Neural cell (in vitro differentiated cells): ENCODE results near the gene C15orf40. TPM values are rescaled to one million over a fixed set of nuclear protein-coding genes. Genes with fewer than 3 reads are reported as not detected.

Source experiments
- H2AFZ ChIP-seq: fragments of 200-600, 300-800 bp; sonication (generic), shearing (Covaris generic); 2 replicates; pipeline ENCODE4 v1.6.0; 2014; ENCODE audit warnings: low read depth, mild to moderate bottlenecking, antibody characterized with exemption, low read length, moderate library complexity
- H3F3A ChIP-seq: fragments of 200-600 bp; shearing (Covaris generic); 2 replicates; pipeline ENCODE4 v1.6.1; 2016; ENCODE audit warnings: mild to moderate bottlenecking, moderate library complexity, mixed read lengths, antibody characterized with exemption, low read length; ENCODE audit not compliant: insufficient read depth, poor library complexity, severe bottlenecking
- H3K27ac ChIP-seq: fragments of 200-600, 300-800 bp; sonication (generic), shearing (Covaris generic); 2 replicates; pipeline ENCODE4 v1.5.1; 2014; ENCODE audit warnings: mild to moderate bottlenecking, low read length, moderate library complexity
- H3K27me3 ChIP-seq: fragments of 300-800, 200-600 bp; sonication (generic), shearing (Covaris generic); 2 replicates; pipeline ENCODE4 v1.6.0; 2014; ENCODE audit warnings: mild to moderate bottlenecking, low read depth, low read length, moderate library complexity; ENCODE audit not compliant: insufficient read depth
- H3K36me3 ChIP-seq: fragments of 300-800, 200-600 bp; sonication (generic), shearing (Covaris generic); 2 replicates; pipeline ENCODE4 v1.5.1; 2014; ENCODE audit warnings: mild to moderate bottlenecking, antibody characterized with exemption, low read length, moderate library complexity; ENCODE audit not compliant: insufficient read depth
- H3K4me2 ChIP-seq: fragments of 300-800, 200-600 bp; sonication (generic), shearing (Covaris generic); 2 replicates; pipeline ENCODE4 v1.6.0; 2014; ENCODE audit warnings: mild to moderate bottlenecking, low read length
- H3K4me3 ChIP-seq: fragments of 300-800, 200-600 bp; sonication (generic), shearing (Covaris generic); 2 replicates; pipeline ENCODE4 v1.5.1; 2014; ENCODE audit warnings: mild to moderate bottlenecking, low read length, moderate library complexity
- H3K79me2 ChIP-seq: fragments of 200-600 bp; shearing (Covaris generic); replicated peaks from 2 replicates; pipeline ENCODE4 v1.6.0; 2014; ENCODE audit warnings: mild to moderate bottlenecking, low read length, moderate library complexity; ENCODE audit not compliant: insufficient read depth
- H3K9ac ChIP-seq: fragments of 300-800, 200-600 bp; sonication (generic), shearing (Covaris generic); 2 replicates; pipeline ENCODE4 v1.6.1; 2016; ENCODE audit warnings: mild to moderate bottlenecking, low read length, mixed read lengths
- H3K9me2 ChIP-seq: fragments of 200-600 bp; shearing (Covaris generic); 2 replicates; pipeline ENCODE4 v1.6.1; 2016; ENCODE audit warnings: mild to moderate bottlenecking, low read length, mixed read lengths; ENCODE audit not compliant: insufficient read depth
- H3K9me3 ChIP-seq: fragments of 200-600, 300-800 bp; sonication (generic), shearing (Covaris generic); 2 replicates; pipeline ENCODE4 v1.6.1; 2016; ENCODE audit warnings: mild to moderate bottlenecking, mixed run types, low read length, moderate library complexity, mixed read lengths
- H4K20me1 ChIP-seq: fragments of 200-600 bp; shearing (Covaris generic); 2 replicates; pipeline ENCODE4 v1.6.1; 2016; ENCODE audit warnings: mild to moderate bottlenecking, mixed run types; ENCODE audit not compliant: insufficient read depth
- CTCF ChIP-seq: fragments of 450-650 bp; IDR thresholded peaks from 2 replicates; pipeline ENCODE4 v1.5.1; 2014; ENCODE audit warnings: antibody characterized with exemption, mild to moderate bottlenecking, moderate library complexity; ENCODE audit not compliant: poor library complexity, severe bottlenecking
- EP300 ChIP-seq: fragments of 450-650 bp; conservative IDR thresholded peaks from 2 replicates; pipeline ENCODE4 v1.6.1; 2014; ENCODE audit warnings: antibody characterized with exemption, mild to moderate bottlenecking, moderate library complexity; ENCODE audit not compliant: poor library complexity, severe bottlenecking
- EZH2 ChIP-seq: fragments of 200-600, 300-800 bp; shearing (Covaris generic), sonication (generic); IDR thresholded peaks from 2 replicates; pipeline ENCODE4 v1.6.1; 2014; ENCODE audit warnings: antibody characterized with exemption, low read length, borderline replicate concordance, mild to moderate bottlenecking; ENCODE audit not compliant: insufficient read depth, poor library complexity, severe bottlenecking
- MXI1 ChIP-seq: fragments of 450-650 bp; conservative IDR thresholded peaks from 2 replicates; pipeline ENCODE4 v1.6.1; 2014; ENCODE audit warnings: antibody characterized with exemption, mild to moderate bottlenecking; ENCODE audit not compliant: poor library complexity, severe bottlenecking
- POLR2AphosphoS5 ChIP-seq: IDR thresholded peaks from 2 replicates; pipeline ENCODE4 v1.6.1; 2012
- RAD21 ChIP-seq: fragments of 450-650 bp; conservative IDR thresholded peaks from 2 replicates; pipeline ENCODE4 v1.6.1; 2014; ENCODE audit warnings: antibody characterized with exemption, mild to moderate bottlenecking, moderate library complexity
- REST ChIP-seq: IDR thresholded peaks from 2 replicates; pipeline ENCODE4 v1.6.1; 2012; ENCODE audit warnings: borderline replicate concordance
- SMC3 ChIP-seq: fragments of 450-650 bp; conservative IDR thresholded peaks from 2 replicates; pipeline ENCODE4 v1.6.1; 2014; ENCODE audit warnings: antibody characterized with exemption, mild to moderate bottlenecking, moderate library complexity; ENCODE audit not compliant: poor library complexity
- TAF1 ChIP-seq: IDR thresholded peaks from 2 replicates; pipeline ENCODE4 v1.6.1; 2012; ENCODE audit warnings: low read depth
- polyA plus RNA-seq: library from polyadenylated mRNA; depleted of rRNA; stranded (reverse); fragments of >200 nt; gene quantifications from 2 replicates; pipeline ENCODE4 v1.2.3, GENCODE V29; 2014

Gene C15orf40
- polyA plus RNA-seq, 1 donor from 2014 or later, result 17.2 TPM

- H4K20me1 ChIP-seq, result no peaks in the 10 kb centered on the region
- no peak overlapping the region for H3K4me2 ChIP-seq
- no peak overlapping the region for H3K9ac ChIP-seq
- H2AFZ ChIP-seq, result no peak overlapping the region
- H3F3A ChIP-seq, result no peaks in the 10 kb centered on the region
- H3K27me3 ChIP-seq, result no peaks in the 10 kb centered on the region
- H3K9me2 ChIP-seq, result no peaks in the 10 kb centered on the region
- no peak overlapping the region for H3K27ac ChIP-seq
- H3K9me3 ChIP-seq, result no peaks in the 10 kb centered on the region
- H3K79me2 ChIP-seq, result peaks cover 7% of the 10 kb centered on the region
- peaks cover 12% of the 10 kb centered on the region for H3K36me3 ChIP-seq
- TF ChIP-seq TAF1 (no peak), MXI1 (no peak), EZH2 (no peak), CTCF (no peak), POLR2AphosphoS5 (no peak), REST (no peak), EP300 (no peak), SMC3 (no peak), RAD21 (no peak)
- no peak overlapping the region for H3K4me3 ChIP-seq
Observed at GRCh38 chr15:83046558-83047127, 35.2 kb upstream of the C15orf40 start.

- TF ChIP-seq CTCF (no peak), RAD21 (no peak), POLR2AphosphoS5 (no peak), TAF1 (no peak), EZH2 (no peak), MXI1 (no peak), SMC3 (no peak), EP300 (no peak)
- H3K4me3 ChIP-seq, result no peak overlapping the region
- H3K4me2 ChIP-seq, result no peak overlapping the region
- no peaks in the 10 kb centered on the region for H3K27me3 ChIP-seq
- no peak overlapping the region for H3K27ac ChIP-seq
- H3K9me3 ChIP-seq, result no peaks in the 10 kb centered on the region
- H3K9ac ChIP-seq, result no peak overlapping the region
- no peaks in the 10 kb centered on the region for H3F3A ChIP-seq
- no peaks in the 10 kb centered on the region for H3K9me2 ChIP-seq
- no peaks in the 10 kb centered on the region for H3K79me2 ChIP-seq
- no peaks in the 10 kb centered on the region for H4K20me1 ChIP-seq
- H3K36me3 ChIP-seq, result no peaks in the 10 kb centered on the region
- no peak overlapping the region for H2AFZ ChIP-seq
Observed at GRCh38 chr15:83044156-83044555, 32.7 kb upstream of the C15orf40 start.
